ENCODE data around the gene IRF5. TPM values are rescaled to one million over a fixed set of nuclear protein-coding genes. Genes with fewer than 3 reads are reported as not detected.
"Not testable (repeated sequence)": the region's sequence is repeated elsewhere in the genome, so short reads cannot be mapped to it uniquely, and the experiment has no call there.

The IRF5 gene
- total RNA-seq, 1 donor from 2014 or later = 0.26 TPM

- no peak for DNase-seq (ENCODE audit: low read depth in 2 of 2)
Measured at GRCh38 chr7:128959296-128959695, 21.6 kb downstream of the IRF5 start.

- no peak for DNase-seq (ENCODE audit: low read depth in 2 of 2)
Measured at GRCh38 chr7:128961030-128961659, 23.4 kb downstream of the IRF5 start.

GRCh38 chr7:128962899-128963298 lies 25.2 kb downstream of the IRF5 start:
- no peak for DNase-seq (ENCODE audit: low read depth in 2 of 2)

GRCh38 chr7:128963327-128963757 lies 25.6 kb downstream of the IRF5 start:
- DNase-seq (ENCODE audit: low read depth in 2 of 2) = peak in 1 of 2 donors; percentile 32

- DNase-seq (ENCODE audit: low read depth in 2 of 2) = no peak
Measured at GRCh38 chr7:128968624-128969023, 30.9 kb downstream of the IRF5 start.

GRCh38 chr7:128974241-128974934 lies 36.7 kb downstream of the IRF5 start:
- DNase-seq (ENCODE audit: low read depth in 2 of 2) = no peak

- no peak for DNase-seq (ENCODE audit: low read depth in 2 of 2)
Measured at GRCh38 chr7:128982105-128982504, 44.4 kb downstream of the IRF5 start.

- no peak for DNase-seq (ENCODE audit: low read depth in 2 of 2)
Measured at GRCh38 chr7:128985660-128986059, 47.9 kb downstream of the IRF5 start.

- DNase-seq (ENCODE audit: low read depth in 2 of 2) = no peak
Measured at GRCh38 chr7:128986609-128987008, 48.9 kb downstream of the IRF5 start.

- DNase-seq (ENCODE audit: low read depth in 2 of 2) = no peak
Measured at GRCh38 chr7:128988372-128988771, 50.6 kb downstream of the IRF5 start.

- DNase-seq (ENCODE audit: low read depth in 2 of 2) = no peak
Measured at GRCh38 chr7:128989961-128990360, 52.2 kb downstream of the IRF5 start.

GRCh38 chr7:128993419-128993818 lies 55.7 kb downstream of the IRF5 start:
- DNase-seq (ENCODE audit: low read depth in 2 of 2) = no peak

- DNase-seq (ENCODE audit: low read depth in 2 of 2) = not testable (repeated sequence)
Measured at GRCh38 chr7:128994560-128994959, 56.8 kb downstream of the IRF5 start.

- no peak for DNase-seq (ENCODE audit: low read depth in 2 of 2)
Measured at GRCh38 chr7:128997181-128997580, 59.5 kb downstream of the IRF5 start.

Other genes starting within 250 kb of the IRF5 start
- 208 and 259 TPM in 2 replicates for gene CALU, start 198.6 kb upstream of the IRF5 start, total RNA-seq
- gene OPN1SW, start 162.1 kb upstream of the IRF5 start, total RNA-seq = not detected in 2 replicates
- 0.76 and 1.3 TPM in 2 replicates for gene CCDC136, start 146.0 kb upstream of the IRF5 start, total RNA-seq
- 130 and 133 TPM in 2 replicates for gene FLNC, start 107.5 kb upstream of the IRF5 start, total RNA-seq
- gene ATP6V1F, start 75.1 kb upstream of the IRF5 start, total RNA-seq = 76.4 and 109 TPM in 2 replicates
- gene KCP, start 27.2 kb upstream of the IRF5 start, total RNA-seq = not detected in 2 replicates
- gene TNPO3, start 117.2 kb downstream of the IRF5 start, total RNA-seq = 50.6 and 52.1 TPM in 2 replicates
- under 0.01 and 0.13 TPM in 2 replicates for gene TSPAN33, start 206.8 kb downstream of the IRF5 start, total RNA-seq

All from dermis microvascular lymphatic vessel endothelial cell (primary cell).